NCI-H2081 treated with DMSO at 0.1 percent for 48 hours (cell line): ENCODE data around the gene CASP10.

Source experiments
- DNase-seq: peaks from one replicate; lab custom pipeline; 2025; lab: John Stamatoyannopoulos, UW

The CASP10 gene

GRCh38 chr2:201196003-201196402, 13.1 kb downstream of the CASP10 start:
- DNase-seq: no peak

GRCh38 chr2:201196803-201197202, 13.9 kb downstream of the CASP10 start:
- no peak for DNase-seq

- DNase-seq: no peak
These were observed 14.8 kb downstream of the CASP10 start for GRCh38 chr2:201197781-201198180.

- no peak for DNase-seq
These were observed 16.9 kb downstream of the CASP10 start for GRCh38 chr2:201199847-201200246.

- no peak for DNase-seq
These were observed 17.4 kb downstream of the CASP10 start for GRCh38 chr2:201200345-201200744.

DNA sequence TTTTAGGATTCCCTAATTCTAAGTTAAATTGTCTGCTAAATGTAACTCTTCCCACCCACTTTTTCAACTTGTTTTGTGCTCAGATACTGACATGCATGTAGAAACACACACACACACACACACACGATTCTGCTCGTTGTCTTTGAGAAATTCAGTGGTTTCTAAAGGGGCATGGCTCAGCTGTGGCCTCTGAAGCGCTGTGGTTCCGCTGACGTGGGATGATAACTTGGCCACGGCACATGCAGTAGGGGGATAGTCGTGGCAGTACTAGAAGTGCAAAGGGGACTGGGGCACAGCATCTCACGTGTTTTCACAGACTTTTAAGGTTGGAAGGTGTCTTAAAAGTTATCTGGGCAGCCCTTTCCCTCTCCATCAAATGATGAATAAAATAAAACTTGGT, 18.4 kb downstream of the CASP10 start:
- no peak for DNase-seq

DNA sequence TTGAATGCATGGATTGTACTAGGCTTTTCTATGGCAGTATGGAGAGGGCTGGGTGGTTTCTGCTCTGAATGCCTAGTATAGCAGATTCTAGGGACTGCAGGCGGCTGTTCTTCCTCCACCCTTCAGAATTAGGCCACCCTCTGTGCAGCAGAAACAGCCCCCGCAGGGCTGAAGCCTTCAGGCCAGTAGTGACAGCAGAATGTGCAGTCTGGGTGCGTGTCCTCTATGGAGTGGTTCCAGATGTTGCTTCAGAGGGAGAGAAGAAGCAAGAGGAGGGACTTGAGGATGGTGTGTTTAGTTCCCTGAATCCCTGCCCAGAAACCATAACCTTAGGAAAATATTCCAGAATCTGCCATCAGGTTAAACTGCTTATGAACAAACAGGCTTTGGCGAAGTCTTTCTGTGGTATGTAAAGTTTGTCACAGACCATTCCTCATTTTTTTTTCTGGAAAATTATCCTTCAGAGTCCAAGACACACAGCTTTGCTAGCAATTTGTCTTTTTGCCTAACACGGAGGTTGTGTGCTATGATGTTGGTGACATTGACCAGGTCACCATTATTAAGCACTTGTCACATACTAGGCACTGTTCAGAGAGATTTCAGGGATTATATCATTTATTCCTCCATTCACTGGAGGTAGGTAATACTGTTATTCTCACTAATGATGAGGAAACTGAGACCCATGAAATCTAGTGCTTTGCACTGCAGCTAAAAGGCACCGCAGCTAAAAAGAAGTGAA, 21.1 kb downstream of the CASP10 start:
- DNase-seq: no peak

GRCh38 chr2:201204655-201205514, 21.9 kb downstream of the CASP10 start:
- DNase-seq: no peak

- DNase-seq: no peak
These were observed 22.5 kb downstream of the CASP10 start for GRCh38 chr2:201205515-201205849.

- no peak for DNase-seq
These were observed 25.8 kb downstream of the CASP10 start for GRCh38 chr2:201208563-201209252.

DNA sequence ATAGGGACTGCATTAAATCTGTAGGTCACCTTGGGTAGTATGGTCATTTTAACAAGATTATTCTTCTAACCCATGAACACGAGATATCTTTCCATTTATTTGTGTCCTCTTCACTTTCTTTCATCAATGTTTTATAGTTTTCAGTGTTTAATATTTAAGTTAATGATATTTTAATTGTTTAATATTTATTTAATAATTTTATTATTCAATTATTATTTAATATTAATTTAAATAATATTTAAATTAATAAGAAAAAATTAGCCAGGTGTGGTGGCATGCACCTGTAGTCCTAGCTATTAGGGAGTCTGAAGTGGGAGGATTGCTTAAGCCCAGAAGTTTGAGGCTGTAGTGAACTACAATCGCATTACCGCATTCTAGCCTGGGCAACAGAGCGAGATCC, 33.0 kb downstream of the CASP10 start:
- DNase-seq: no peak

- DNase-seq: no peak
These were observed 34.0 kb downstream of the CASP10 start for GRCh38 chr2:201216918-201217317.

- no peak for DNase-seq
These were observed 35.8 kb downstream of the CASP10 start for GRCh38 chr2:201218780-201219179.

- no peak for DNase-seq
These were observed 36.6 kb downstream of the CASP10 start for GRCh38 chr2:201219328-201220096.

- no peak for DNase-seq
These were observed 37.2 kb downstream of the CASP10 start for GRCh38 chr2:201220102-201220570.

DNA sequence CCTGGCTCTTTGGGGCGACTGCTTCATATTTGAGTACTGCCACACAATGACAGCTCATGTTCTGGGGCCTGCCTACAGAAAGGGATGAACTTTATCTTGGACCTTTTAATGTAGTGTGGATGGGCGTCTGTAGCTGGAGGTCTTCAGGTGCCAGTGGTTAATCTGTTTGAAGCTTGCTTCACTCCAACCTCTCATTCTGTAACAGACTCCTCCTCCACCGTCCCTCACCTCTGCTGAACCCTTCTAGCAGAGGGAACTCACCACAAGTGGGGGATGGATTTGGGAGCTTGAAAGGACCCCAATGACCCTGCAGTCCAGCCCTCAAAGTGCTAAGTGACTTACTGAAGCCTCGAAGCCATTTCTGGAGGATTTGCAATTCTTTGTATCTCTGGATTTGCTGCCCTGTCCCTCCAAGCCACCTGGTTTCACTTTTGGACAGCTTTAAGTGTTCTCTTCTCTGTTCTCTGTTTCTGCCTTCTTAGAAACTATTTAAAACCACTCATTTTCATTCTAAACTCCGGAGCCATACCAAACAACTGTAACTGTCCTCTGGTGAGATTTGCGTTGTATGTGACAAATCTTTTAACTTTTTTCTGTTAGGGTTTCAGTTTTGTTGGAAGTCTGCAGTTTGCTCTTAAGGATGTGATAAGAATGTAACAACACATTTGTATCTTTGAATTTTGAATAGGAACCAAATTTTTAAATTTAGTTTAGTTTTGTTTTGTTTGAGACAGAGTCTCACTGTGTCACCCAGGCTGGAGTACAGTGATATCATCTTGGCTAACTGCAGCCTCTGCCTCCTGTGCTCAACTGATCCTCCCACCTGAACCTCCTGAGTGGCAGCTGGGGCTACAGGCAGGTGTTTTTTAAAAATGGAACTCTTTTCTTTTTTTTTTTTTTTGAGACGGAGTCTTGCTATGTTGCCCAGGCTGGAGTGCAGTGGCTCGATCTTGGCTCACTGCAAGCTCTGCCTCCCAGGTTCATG, 40.4 kb downstream of the CASP10 start:
- DNase-seq: no peak

DNA sequence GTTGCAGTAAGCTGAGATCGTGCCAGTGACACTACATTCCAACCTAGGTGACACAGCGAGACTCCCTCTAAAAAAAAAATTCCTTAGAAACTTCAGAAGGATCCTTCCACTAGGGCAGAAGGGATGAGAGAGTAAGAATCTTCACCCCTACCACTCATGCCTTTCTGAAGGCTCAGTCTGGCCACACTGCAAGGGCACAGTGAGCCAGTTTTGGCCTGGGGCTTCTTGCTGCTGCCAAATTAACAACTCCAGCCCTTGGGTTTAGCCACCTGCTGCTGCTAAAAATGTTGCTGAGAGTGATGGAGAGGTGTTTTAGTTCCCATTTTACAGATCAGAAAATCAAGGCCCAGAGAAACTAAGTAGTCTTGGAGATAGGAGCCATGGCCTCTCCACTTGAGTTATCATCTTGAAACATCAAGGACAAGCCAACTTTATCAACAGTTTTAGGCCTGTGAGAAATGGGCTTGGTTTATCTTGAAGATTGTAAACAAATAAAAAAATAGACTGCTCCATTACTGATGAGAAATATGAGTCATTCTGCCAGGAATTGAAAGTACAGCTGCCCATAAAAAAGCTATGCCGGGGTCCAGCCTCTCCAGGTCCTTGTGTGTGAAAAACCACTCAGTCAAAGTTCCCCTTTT, 45.5 kb downstream of the CASP10 start:
- no peak for DNase-seq

- DNase-seq: no peak
These were observed 46.0 kb downstream of the CASP10 start for GRCh38 chr2:201228912-201229290.

DNA sequence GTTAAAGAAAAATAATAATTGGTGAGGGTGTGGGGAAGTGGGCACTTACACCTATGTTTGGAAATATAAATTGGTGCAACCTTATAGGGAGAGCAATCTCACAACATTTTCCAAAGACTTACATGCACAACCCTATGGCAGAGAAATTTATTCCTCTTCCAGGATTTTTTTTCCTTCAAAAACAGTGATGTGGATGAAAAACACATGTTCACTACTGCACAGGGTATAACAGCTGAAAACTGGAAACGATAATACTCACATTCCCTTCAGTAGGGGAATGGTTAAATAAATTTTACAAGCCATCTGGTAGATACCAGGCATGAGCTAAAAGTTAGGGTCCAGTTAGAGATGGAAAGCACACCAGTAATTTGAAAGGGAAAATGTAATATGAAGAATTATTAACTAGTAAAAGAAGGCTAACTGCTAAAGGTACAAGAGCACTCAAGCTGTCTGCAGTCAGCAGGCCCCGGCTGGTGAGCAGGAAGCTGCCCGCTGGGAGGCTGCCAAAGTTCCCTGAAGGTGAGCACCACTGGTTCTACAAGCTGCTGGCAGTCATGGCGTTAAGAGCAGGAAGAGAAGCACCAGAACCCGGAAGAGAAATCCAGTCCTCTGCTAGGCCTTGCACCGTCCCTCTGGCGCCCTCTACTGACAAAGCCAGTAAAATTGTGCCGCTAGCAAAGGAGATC, 49.0 kb downstream of the CASP10 start:
- DNase-seq: peak; percentile 86

DNA sequence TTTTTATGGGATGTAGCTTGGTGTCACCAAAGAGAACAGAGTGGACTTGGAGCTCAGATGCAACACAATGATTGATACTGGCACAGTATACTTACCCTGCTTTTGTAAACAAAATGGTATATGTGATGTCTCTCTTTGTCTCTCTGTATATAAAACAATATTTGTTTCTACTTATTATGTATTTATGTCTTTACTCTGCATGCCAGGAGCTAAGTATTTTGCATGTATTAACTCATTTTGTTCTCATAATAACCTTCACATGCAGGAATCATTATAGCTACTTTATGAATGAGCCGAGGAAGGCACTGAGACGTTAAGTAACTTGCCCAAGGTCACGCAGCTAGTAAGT, 49.5 kb downstream of the CASP10 start:
- DNase-seq: no peak
